Activated CD4-positive, alpha-beta memory T cell treated with anti-CD3 and anti-CD28 coated beads, Interleukin-2, amount 10 ng/mL, durations not matched to agents 7 days and 5 days (primary cell): Measurements from ENCODE around the gene LCOR. TPM values are rescaled to one million over a fixed set of nuclear protein-coding genes. Genes with fewer than 3 reads are reported as not detected.
"Not testable (repeated sequence)": the region's sequence is repeated elsewhere in the genome, so short reads cannot be mapped to it uniquely, and the experiment has no call there.

Source experiments
- CTCF ChIA-PET: fragments of 350-600 bp; sonication (Branson Sonifier 250); formaldehyde crosslinking; loops from one replicate; lab custom pipeline; 2021; ENCODE audit warnings: antibody characterized with exemption, inconsistent platforms; lab: Charles Lee
- POLR2A ChIA-PET: fragments of 350-600 bp; sonication (Branson Sonifier 250); formaldehyde crosslinking; loops from one replicate; lab custom pipeline; 2021; ENCODE audit warnings: antibody characterized with exemption; lab: Charles Lee
- DNase-seq: peaks from one replicate; pipeline ENCODE4 v3.0.0-alpha.2; 2020
- H3K27ac Mint-ChIP-seq: one replicate; pipeline ENCODE4 v1.8.0; 2021; ENCODE audit warnings: mild to moderate bottlenecking, mixed read lengths
- H3K27me3 Mint-ChIP-seq: one replicate; pipeline ENCODE4 v1.8.0; 2021; ENCODE audit warnings: mixed read lengths
- H3K36me3 Mint-ChIP-seq: one replicate; pipeline ENCODE4 v1.8.0; 2021; ENCODE audit warnings: low read depth, mixed read lengths
- H3K4me1 Mint-ChIP-seq: one replicate; pipeline ENCODE4 v1.8.0; 2021; ENCODE audit warnings: mixed read lengths
- H3K4me3 Mint-ChIP-seq: one replicate; pipeline ENCODE4 v1.8.0; 2021; ENCODE audit warnings: mild to moderate bottlenecking, mixed read lengths
- H3K9me3 Mint-ChIP-seq: one replicate; pipeline ENCODE4 v1.8.0; 2021; ENCODE audit warnings: mixed read lengths
- total RNA-seq, 2 experiments: library from RNA; stranded (reverse); gene quantifications; one replicate each; pipeline ENCODE4 v1.2.3, GENCODE V29; 2021

LCOR gene
- total RNA-seq, 2 experiments from 2014 or later, result 25.2 to 25.7 TPM

- CTCF ChIA-PET, result interaction anchor here (0.6 kb wide), 1 partner anchor 254 kb away, joined by 3 read pairs; no protein-coding TSS in a partner anchor
- POLR2A ChIA-PET, result no interaction called here
Measured at GRCh38 chr10:97032624-97033023, 200.5 kb downstream of the LCOR start.

GRCh38 chr10:97033841-97034240, 201.7 kb downstream of the LCOR start:
- H3K4me3 Mint-ChIP-seq, H3K36me3 Mint-ChIP-seq, H3K9me3 Mint-ChIP-seq, POLR2A ChIA-PET, CTCF ChIA-PET, H3K27me3 Mint-ChIP-seq, H3K4me1 Mint-ChIP-seq, DNase-seq, H3K27ac Mint-ChIP-seq: not testable (repeated sequence)

More at GRCh38 chr10:97032624-97033023, 200.5 kb downstream of the LCOR start:
- DNase-seq, result no peak
- Mint-ChIP-seq H3K9me3 (no peaks in the 10 kb centered on the region), H3K27me3 (peaks cover 15% of the 10 kb centered on the region), H3K27ac (no peak overlapping the region), H3K4me3 (no peak overlapping the region), H3K4me1 (peaks cover 4% of the 10 kb centered on the region), H3K36me3 (no peaks in the 10 kb centered on the region)

- peaks cover 6% of the 10 kb centered on the region for H3K27me3 Mint-ChIP-seq
- no peak for DNase-seq
- peaks cover 9% of the 10 kb centered on the region for H3K4me1 Mint-ChIP-seq
- H3K27ac Mint-ChIP-seq, result no peak overlapping the region
- H3K36me3 Mint-ChIP-seq, result no peaks in the 10 kb centered on the region
- H3K9me3 Mint-ChIP-seq, result no peaks in the 10 kb centered on the region
- H3K4me3 Mint-ChIP-seq, result no peak overlapping the region
- CTCF ChIA-PET, result no interaction called here
- POLR2A ChIA-PET, result no interaction called here
Measured at GRCh38 chr10:97034301-97034700, 202.2 kb downstream of the LCOR start.

DNA sequence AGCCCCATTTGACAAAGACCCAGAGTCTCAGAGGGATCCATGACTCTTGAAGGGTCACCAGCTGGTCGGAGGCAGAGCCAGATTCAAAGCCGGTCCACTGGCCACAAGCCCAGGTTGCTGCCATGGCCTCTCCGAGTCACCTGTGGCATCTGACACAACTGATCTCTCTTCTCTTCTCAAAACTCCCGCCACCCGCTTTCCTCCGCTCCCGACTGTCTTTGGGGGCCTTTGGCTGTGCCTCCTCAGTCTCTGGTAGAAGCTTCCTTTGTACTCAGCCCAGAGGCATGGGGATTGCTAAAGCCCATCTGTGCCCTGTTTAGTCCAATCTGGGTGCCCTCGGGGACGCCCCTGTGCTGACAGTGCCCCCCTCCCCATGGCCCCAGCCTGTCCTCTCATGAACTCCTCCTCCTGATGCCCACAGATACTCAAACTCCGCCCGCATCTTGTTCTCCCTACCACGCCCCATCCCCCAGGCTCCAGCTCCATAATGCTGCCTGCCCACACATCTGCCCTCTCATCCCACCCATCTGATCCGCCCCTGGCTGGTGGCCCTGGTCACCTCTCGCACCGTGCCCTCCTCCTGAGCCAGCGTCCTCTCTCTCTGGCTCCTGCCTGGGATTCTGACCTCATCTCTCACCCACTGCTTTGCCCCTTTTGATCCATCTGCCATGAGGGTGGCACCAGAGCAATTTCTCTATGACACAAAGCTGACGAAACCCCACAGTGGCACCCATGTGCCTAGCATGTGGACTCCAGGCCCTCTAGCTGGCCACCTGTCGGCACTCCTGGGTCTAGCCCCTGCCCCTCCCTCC, 203.1 kb downstream of the LCOR start:
- H3K9me3 Mint-ChIP-seq, result no peaks in the 10 kb centered on the region
- no peak for DNase-seq
- no peak overlapping the region for H3K27ac Mint-ChIP-seq
- no peak overlapping the region for H3K4me3 Mint-ChIP-seq
- ChIA-PET CTCF (interaction anchor here (1.8 to 4.4 kb wide), 4 partner anchors 9 to 200 kb away, joined by 5 to 67 read pairs (median 33); no protein-coding TSS in a partner anchor), POLR2A (no interaction called here)
- no peaks in the 10 kb centered on the region for H3K36me3 Mint-ChIP-seq
- peaks cover 9% of the 10 kb centered on the region for H3K4me1 Mint-ChIP-seq
- peaks cover 6% of the 10 kb centered on the region for H3K27me3 Mint-ChIP-seq

DNA sequence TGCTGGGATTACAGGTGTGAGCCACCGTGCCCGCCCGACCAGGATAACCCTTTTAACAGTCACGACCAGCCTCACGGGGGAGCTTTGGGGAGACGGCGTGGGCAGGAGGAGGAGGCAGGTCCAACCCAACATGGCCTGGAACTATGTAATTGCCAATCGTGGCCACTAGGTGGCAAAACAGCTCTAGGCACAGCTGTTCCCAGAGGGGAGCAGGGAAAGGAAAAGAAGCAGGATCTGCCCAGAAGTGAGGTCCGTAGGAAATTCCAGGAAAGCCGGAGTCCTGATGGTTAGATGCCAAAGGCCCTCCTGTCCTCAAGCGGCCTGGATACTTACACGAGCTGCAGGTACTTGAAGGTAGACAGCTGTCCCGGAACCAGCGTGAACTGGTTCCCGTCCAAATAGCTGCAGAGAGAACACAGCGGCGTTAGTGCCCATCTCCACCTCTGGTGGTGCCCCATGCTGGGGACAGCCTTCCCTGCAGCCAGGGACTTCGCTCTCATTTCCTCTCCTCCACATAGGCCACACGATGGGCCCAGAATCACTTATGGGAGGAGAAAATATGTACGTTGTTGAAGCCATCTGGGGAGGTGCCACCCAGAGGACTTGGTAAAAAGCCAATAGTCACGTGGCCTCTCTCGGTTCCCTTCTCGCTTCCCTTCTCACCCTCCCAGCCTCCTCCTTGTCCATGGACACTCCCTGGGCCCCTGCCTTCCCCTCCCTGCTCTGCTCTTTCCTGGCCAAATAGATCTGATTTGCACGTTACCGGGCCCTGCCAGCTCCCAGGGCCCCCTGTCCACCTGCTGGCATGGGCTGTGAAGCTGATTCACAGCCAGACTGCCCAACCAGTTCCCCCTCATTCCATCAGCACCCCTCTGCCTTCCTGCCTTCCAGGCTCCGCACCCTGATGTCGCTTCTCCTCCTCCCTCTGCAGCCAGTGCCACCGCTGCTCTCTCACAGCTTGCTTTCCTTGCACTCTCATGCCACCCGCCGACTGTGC, 205.6 kb downstream of the LCOR start:
- peak; percentile 66 for DNase-seq
- Mint-ChIP-seq H3K4me1 (peaks cover 9% of the 10 kb centered on the region), H3K27me3 (peaks cover 6% of the 10 kb centered on the region), H3K36me3 (no peaks in the 10 kb centered on the region), H3K4me3 (peak overlapping the region; percentile 29), H3K27ac (no peak overlapping the region), H3K9me3 (no peaks in the 10 kb centered on the region)
- ChIA-PET POLR2A (no interaction called here), CTCF (interaction anchor here (0.6 to 4.4 kb wide), 37 partner anchors 10 to 524 kb away, joined by 3 to 67 read pairs (median 4); partner anchors contain the start of gene TLL2)

GRCh38 chr10:97038688-97039087, 206.6 kb downstream of the LCOR start:
- Mint-ChIP-seq H3K27me3 (peaks cover 4% of the 10 kb centered on the region), H3K9me3 (no peaks in the 10 kb centered on the region), H3K36me3 (no peaks in the 10 kb centered on the region), H3K4me1 (peaks cover 9% of the 10 kb centered on the region), H3K4me3 (no peak overlapping the region), H3K27ac (no peak overlapping the region)
- ChIA-PET POLR2A (no interaction called here), CTCF (interaction anchor here (0.6 to 4.4 kb wide), 9 partner anchors 12 to 398 kb away, joined by 3 to 67 read pairs (median 7); no protein-coding TSS in a partner anchor)
- DNase-seq, result no peak

DNA sequence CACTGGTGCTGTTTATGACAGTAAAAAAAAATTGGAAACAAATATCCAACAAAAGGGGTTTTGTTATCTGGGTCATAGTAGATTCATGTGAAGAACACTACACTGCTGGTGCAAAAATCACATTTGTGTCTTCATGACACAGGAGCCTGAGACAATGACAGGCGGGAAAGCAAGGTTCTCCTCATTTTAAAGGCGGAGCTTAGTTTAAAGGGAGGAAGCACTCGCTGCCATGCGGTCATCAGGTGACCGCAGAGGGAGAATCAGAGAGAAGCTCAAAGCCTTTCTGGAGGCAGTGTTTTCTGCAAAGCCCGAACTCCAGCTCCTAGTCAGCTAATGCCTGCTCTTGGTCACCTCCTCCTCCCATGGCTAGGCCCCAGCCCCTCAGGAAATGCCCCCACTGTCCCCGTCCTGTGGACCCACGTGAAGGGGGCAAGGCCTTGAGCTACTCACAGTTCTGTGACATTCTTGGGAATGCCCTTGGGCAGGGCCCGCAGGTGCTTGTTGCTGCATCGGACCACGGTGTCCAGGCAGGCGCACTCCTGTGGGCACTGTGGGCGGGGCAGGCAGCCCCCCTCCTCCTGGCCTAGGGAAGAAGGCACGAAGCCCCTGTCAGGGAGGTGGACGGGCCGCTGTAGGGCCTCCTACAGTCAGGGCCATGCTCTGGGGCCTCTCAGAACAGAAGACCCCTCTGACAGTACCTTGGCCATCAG, 207.6 kb downstream of the LCOR start:
- H3K9me3 Mint-ChIP-seq, result no peaks in the 10 kb centered on the region
- H3K27ac Mint-ChIP-seq, result no peak overlapping the region
- H3K4me3 Mint-ChIP-seq, result no peak overlapping the region
- CTCF ChIA-PET, result interaction anchor here (1.0 to 1.1 kb wide), 2 partner anchors 11 to 171 kb away, joined by 3 read pairs; no protein-coding TSS in a partner anchor
- H3K27me3 Mint-ChIP-seq, result peaks cover 4% of the 10 kb centered on the region
- H3K4me1 Mint-ChIP-seq, result peaks cover 9% of the 10 kb centered on the region
- DNase-seq, result no peak
- POLR2A ChIA-PET, result no interaction called here
- H3K36me3 Mint-ChIP-seq, result no peaks in the 10 kb centered on the region

DNA sequence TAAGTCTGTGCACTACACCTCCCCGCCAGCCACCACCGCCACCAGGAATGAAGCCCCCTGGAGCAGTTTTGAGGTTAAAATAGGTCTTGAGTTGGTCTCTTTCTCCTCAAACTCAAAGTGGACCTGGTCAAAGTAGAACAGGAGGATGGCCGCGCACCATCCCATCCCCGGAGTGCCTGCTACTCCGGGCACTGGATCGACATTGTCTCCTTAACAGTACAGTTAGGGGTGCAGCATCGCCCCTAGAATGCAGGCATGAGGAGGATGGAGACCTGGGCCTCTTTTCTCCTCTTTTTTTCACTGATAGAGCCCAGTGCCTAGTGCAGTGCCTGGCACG, 208.1 kb downstream of the LCOR start:
- CTCF ChIA-PET, result interaction anchor here (1.1 kb wide), 1 partner anchor 170 kb away, joined by 3 read pairs; no protein-coding TSS in a partner anchor
- Mint-ChIP-seq H3K36me3 (no peaks in the 10 kb centered on the region), H3K27me3 (peaks cover 4% of the 10 kb centered on the region), H3K27ac (no peak overlapping the region), H3K4me3 (no peak overlapping the region), H3K4me1 (peaks cover 9% of the 10 kb centered on the region), H3K9me3 (no peaks in the 10 kb centered on the region)
- DNase-seq, result no peak
- POLR2A ChIA-PET, result no interaction called here

DNA sequence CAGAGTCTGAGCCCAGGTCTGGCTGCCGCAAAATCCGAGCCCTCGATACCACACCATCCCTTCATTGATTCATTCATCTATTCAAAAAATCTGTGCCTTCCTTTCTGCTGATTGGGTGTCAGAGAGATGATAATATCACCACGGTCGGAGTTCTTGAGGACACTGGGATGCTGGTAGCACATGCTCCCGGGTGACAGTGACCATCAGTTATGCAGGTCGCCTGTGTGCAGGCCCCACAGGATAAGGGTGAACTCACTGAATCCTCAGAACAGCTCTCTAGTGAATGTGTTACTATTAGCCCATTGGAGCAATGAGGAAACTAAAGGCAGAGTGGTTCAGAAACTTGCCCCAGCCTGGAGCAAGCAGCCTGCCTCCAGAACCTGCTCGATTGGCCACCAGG, 208.6 kb downstream of the LCOR start:
- peaks cover 9% of the 10 kb centered on the region for H3K4me1 Mint-ChIP-seq
- CTCF ChIA-PET, result no interaction called here
- DNase-seq, result no peak
- H3K4me3 Mint-ChIP-seq, result no peak overlapping the region
- peaks cover 4% of the 10 kb centered on the region for H3K27me3 Mint-ChIP-seq
- no peaks in the 10 kb centered on the region for H3K36me3 Mint-ChIP-seq
- POLR2A ChIA-PET, result no interaction called here
- H3K27ac Mint-ChIP-seq, result no peak overlapping the region
- no peaks in the 10 kb centered on the region for H3K9me3 Mint-ChIP-seq

GRCh38 chr10:97042081-97042480, 210.0 kb downstream of the LCOR start:
- H3K9me3 Mint-ChIP-seq, result no peaks in the 10 kb centered on the region
- no peak overlapping the region for H3K4me3 Mint-ChIP-seq
- POLR2A ChIA-PET, result no interaction called here
- no peaks in the 10 kb centered on the region for H3K36me3 Mint-ChIP-seq
- no peak for DNase-seq
- H3K4me1 Mint-ChIP-seq, result peaks cover 9% of the 10 kb centered on the region
- CTCF ChIA-PET, result no interaction called here
- H3K27me3 Mint-ChIP-seq, result no peaks in the 10 kb centered on the region
- H3K27ac Mint-ChIP-seq, result no peak overlapping the region

DNA sequence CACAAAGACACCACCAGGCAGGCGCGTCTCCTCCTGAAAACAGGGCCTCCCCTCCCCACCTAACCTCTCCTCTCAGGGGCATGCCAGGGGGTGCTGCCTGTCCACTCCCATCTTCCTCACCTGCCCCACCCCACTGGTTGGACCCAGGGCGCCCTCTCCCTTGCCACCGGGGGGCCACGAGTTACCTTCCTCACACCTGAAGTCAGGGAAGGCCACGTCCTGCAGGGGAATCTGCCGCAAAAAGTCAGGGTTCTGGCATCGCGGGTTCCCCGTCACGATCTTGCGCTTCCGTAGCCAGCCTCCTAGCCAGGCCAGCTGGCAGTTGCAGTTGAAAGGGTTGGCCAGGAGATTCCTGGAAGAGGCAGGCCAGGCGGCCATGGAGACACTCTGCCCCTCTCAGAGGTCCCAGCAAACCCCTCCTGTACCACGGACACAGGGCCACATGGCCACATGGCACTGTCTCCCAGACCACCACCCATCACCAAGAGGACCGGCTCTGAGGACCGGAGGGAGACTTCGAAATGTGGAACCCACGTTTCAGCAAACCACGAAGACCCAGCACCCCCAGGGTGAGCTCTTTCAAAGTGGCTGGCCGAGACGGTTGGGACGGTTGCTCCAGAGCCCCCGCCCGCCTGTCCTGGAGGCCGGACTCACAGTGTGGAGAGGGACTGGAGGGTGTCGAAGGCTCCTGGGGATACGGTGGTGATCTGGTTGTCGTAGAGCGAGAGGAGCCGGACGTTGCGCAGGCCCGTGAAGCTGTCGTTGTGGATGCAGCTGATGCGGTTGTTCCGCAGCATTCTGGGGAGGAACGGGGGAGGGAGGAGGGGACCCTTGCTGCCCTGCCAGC, 210.8 kb downstream of the LCOR start:
- POLR2A ChIA-PET, result no interaction called here

DNA sequence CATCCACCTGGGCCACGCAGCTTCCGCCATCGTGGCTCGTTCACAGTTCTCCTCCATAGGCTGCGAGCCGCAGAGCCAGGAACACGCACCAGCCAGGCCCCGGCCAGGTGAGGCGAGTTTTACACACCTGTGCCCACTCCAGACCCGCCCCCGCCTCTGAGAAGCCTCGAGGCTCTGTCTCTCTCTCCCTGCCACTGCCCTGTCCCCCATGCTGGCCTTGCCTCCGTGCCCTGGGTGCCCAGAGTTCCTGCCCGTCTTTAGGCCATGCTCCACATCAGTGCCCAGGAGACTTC, 211.4 kb downstream of the LCOR start:
- H3K4me1 Mint-ChIP-seq, result no peaks in the 10 kb centered on the region
- no peaks in the 10 kb centered on the region for H3K36me3 Mint-ChIP-seq
- no peak overlapping the region for H3K27ac Mint-ChIP-seq
- no peak overlapping the region for H3K4me3 Mint-ChIP-seq
- POLR2A ChIA-PET, result no interaction called here
- DNase-seq, result no peak
- no peaks in the 10 kb centered on the region for H3K27me3 Mint-ChIP-seq
- CTCF ChIA-PET, result no interaction called here
- no peaks in the 10 kb centered on the region for H3K9me3 Mint-ChIP-seq

More for the DNA sequence above, 210.8 kb downstream of the LCOR start:
- DNase-seq, result no peak
- no peak overlapping the region for H3K27ac Mint-ChIP-seq
- no peaks in the 10 kb centered on the region for H3K36me3 Mint-ChIP-seq
- H3K27me3 Mint-ChIP-seq, result no peaks in the 10 kb centered on the region
- H3K4me1 Mint-ChIP-seq, result peaks cover 3% of the 10 kb centered on the region
- H3K4me3 Mint-ChIP-seq, result no peak overlapping the region
- CTCF ChIA-PET, result no interaction called here
- no peaks in the 10 kb centered on the region for H3K9me3 Mint-ChIP-seq
